GM12878 (cell line): ENCODE data around the gene TSR1.

Experiments
- BCL11A ChIP-seq: IDR thresholded peaks from 2 replicates; pipeline ENCODE4 v1.6.1; 2011; ENCODE audit warnings: low read depth, low read length
- CBX5 ChIP-seq: sonication (generic); IDR thresholded peaks from 2 replicates; pipeline ENCODE4 v1.6.1; 2016; ENCODE audit warnings: low read depth, moderate library complexity, mild to moderate bottlenecking, inconsistent platforms
- CEBPZ ChIP-seq: fragments of 150-350 bp; IDR thresholded peaks from 2 replicates; pipeline ENCODE4 v1.6.1; 2016; ENCODE audit warnings: low read depth, low read length
- CTCF ChIP-seq, 3 experiments: IDR thresholded peaks in 2 of 3; conservative IDR thresholded peaks in 1 of 3; 2 replicates each; pipeline ENCODE4 v1.5.1; 2011; ENCODE audit warnings: low read depth in 3 of 3, low read length in 3 of 3, mild to moderate bottlenecking in 3 of 3, control low read depth in 2 of 3, moderate library complexity in 2 of 3, inconsistent platforms in 1 of 3, mixed read lengths in 1 of 3; ENCODE audit not compliant: control insufficient read depth in 2 of 3, insufficient read depth in 1 of 3; ENCODE audit errors: extremely low read depth in 1 of 3
- PBX3 ChIP-seq: IDR thresholded peaks from 2 replicates; pipeline ENCODE4 v1.6.1; 2011; ENCODE audit warnings: mild to moderate bottlenecking, low read depth, low read length, moderate library complexity; ENCODE audit not compliant: insufficient replicate concordance
- POLR2A ChIP-seq: IDR thresholded peaks from 2 replicates; pipeline ENCODE4 v1.6.1; 2011; ENCODE audit warnings: low read depth, mild to moderate bottlenecking, low read length
- PRDM15 ChIP-seq: fragments of 450-650 bp; formaldehyde crosslinking; IDR thresholded peaks from 2 replicates; pipeline ENCODE4 v1.4.0; 2020; ENCODE audit warnings: mild to moderate bottlenecking, moderate library complexity
- RAD21 ChIP-seq: IDR thresholded peaks from 2 replicates; pipeline ENCODE4 v1.6.1; 2011; ENCODE audit warnings: mild to moderate bottlenecking, low read depth, low read length, moderate library complexity; ENCODE audit not compliant: insufficient read depth

DNA sequence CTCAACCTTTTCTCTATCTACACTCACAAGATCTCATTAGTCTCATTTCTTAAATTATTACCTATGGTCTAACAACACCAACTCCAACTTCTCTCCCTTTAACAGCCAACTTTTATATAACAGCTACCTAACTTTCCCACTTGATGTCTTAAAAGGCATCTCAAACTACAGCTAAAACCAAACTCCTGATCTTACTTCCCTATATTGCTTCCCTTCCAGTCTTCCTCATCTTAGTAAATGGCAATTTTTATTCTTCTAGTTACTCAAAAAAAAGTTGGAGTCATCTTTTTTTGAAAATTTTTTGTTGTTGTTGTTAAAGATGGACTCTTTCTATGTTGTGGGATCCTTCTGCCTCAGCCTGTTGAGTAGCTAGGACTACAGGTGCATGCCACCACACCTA is 17.2 kb downstream of the TSR1 start:
- TF ChIP-seq PRDM15 (CRISPR knock-in tag) = no peak
- TF ChIP-seq RAD21 = no peak
- TF ChIP-seq CBX5 = no peak
- TF ChIP-seq CTCF (IDR thresholded peaks at IDR 0.05 in 2 of 3, conservative IDR thresholded peaks at IDR 0.05 in 1 of 3; ENCODE audit: control insufficient read depth in 2 of 3, extremely low read depth in 1 of 3, insufficient read depth in 1 of 3, low read depth in 3 of 3, low read length in 3 of 3) = no peak
- TF ChIP-seq POLR2A = no peak
- no peak for TF ChIP-seq BCL11A
- TF ChIP-seq CEBPZ = no peak
- TF ChIP-seq PBX3 = no peak
